ENCODE measurements around the gene ANKHD1.

GRCh38 chr5:140417235-140417634 is 15.6 kb downstream of the ANKHD1 start:
- no peak for TF ChIP-seq POLR2AphosphoS5 (IDR thresholded peaks at IDR 0.05; ENCODE audit: borderline replicate concordance, low read depth, low read length)
- TF ChIP-seq EZH2 (IDR thresholded peaks at IDR 0.05), result no peak

Data from SK-N-MC (cell line).